IPS DF 6.9 (cell line): ENCODE results near the gene RNLS.

Experiments
- DNase-seq: peaks from one replicate; pipeline ENCODE4 v3.0.0-alpha.2; 2013; ENCODE audit warnings: low read depth, low spot score
- H3K27ac ChIP-seq: one replicate; pipeline ENCODE4 v1.5.1; 2013; ENCODE audit warnings: low read length, control low read depth
- H3K27me3 ChIP-seq: 2 replicates; pipeline ENCODE4 v1.6.1; 2013; ENCODE audit warnings: mild to moderate bottlenecking, low read length; ENCODE audit not compliant: control insufficient read depth, insufficient read depth
- H3K36me3 ChIP-seq: 2 replicates; pipeline ENCODE4 v1.6.1; 2013; ENCODE audit warnings: low read length; ENCODE audit not compliant: control insufficient read depth, insufficient read depth
- H3K4me1 ChIP-seq: 2 replicates; pipeline ENCODE4 v1.6.1; 2013; ENCODE audit warnings: low read length; ENCODE audit not compliant: control insufficient read depth, insufficient read depth
- H3K4me3 ChIP-seq: 2 replicates; pipeline ENCODE4 v1.5.1; 2013; ENCODE audit warnings: mild to moderate bottlenecking, low read length
- H3K9me3 ChIP-seq: 2 replicates; pipeline ENCODE4 v1.6.1; 2013; ENCODE audit warnings: low read length, inconsistent platforms; ENCODE audit not compliant: control insufficient read depth, insufficient read depth
- WGBS: extraction: QIAGEN DNeasy Blood & Tissue Kit; methylation state at CpG from one replicate; pipeline ENCODE4 v1.1.7; 2013; ENCODE audit warnings: mixed read lengths, missing lambda C conversion rate; ENCODE audit not compliant: insufficient read length, insufficient coverage; 5-methylcytosine and 5-hydroxymethylcytosine counted together

RNLS gene

DNA sequence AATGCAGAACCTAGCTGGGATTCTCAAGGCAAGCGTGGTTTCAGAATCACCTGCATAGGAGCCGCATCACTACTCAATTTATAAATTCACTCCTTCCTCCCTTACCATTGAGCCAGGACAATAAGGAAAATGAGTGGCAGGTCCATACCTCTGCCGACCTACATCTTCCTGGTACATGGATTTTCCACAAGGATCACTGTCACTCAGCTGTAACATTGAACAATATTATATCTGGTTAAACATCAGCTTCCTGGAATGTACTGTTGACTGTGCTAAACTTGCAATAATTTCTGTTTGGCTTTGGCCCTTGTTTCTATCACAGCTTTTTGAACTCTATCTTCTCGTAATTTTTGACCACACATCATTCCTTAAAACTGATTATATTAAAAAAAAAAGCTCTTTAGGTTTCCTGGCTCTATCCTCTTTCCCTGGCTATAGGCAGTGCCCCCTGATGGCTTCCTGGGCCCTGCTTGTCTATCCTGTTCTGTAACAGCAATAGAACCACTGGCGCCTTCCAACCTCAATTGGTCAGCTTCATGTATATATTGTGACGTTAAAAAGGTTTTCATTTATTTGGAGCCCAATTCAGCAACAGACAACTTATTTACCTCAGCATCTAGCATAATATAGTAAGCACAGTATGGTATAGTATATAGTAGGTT, 59.2 kb downstream of the RNLS start:
- no peak overlapping the region for H3K27ac ChIP-seq
- WGBS = no CpG with 5 or more reads among the region's 6 CpGs
- no peak overlapping the region for H3K4me3 ChIP-seq

DNA sequence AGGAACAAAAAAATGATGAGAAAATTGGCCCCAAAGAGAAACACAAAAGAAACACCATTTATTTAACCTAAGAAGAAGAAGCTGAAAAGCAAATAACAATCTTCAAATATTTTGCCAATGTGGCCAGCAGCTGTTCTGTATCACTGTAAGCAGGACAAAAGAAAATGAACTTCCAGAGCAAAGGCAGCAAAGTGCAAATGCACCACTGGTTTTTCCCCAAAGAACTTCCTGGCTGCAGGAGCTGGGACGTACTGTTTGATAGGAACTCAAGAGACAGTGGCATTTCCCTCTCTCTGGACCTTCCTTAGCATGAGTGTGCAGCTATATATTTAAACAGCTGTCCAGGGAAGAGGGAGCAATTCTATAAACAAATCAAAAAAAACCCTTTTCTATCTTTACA, 60.4 kb downstream of the RNLS start:
- no peaks in the 10 kb centered on the region for H3K27me3 ChIP-seq
- H3K4me3 ChIP-seq = no peak overlapping the region
- peaks cover 2% of the 10 kb centered on the region; the same call in 1 of the 2 replicates for H3K4me1 ChIP-seq
- no peak for DNase-seq
- no peaks in the 10 kb centered on the region for H3K36me3 ChIP-seq
- no peaks in the 10 kb centered on the region for H3K9me3 ChIP-seq
- no CpG with 5 or more reads among the region's 1 CpG for WGBS
- H3K27ac ChIP-seq = no peak overlapping the region

More for the DNA sequence above, 59.2 kb downstream of the RNLS start:
- DNase-seq = no peak
- H3K27me3 ChIP-seq = no peaks in the 10 kb centered on the region
- H3K4me1 ChIP-seq = peaks cover 2% of the 10 kb centered on the region; the same call in 1 of the 2 replicates
- H3K36me3 ChIP-seq = no peaks in the 10 kb centered on the region
- no peaks in the 10 kb centered on the region for H3K9me3 ChIP-seq

DNA sequence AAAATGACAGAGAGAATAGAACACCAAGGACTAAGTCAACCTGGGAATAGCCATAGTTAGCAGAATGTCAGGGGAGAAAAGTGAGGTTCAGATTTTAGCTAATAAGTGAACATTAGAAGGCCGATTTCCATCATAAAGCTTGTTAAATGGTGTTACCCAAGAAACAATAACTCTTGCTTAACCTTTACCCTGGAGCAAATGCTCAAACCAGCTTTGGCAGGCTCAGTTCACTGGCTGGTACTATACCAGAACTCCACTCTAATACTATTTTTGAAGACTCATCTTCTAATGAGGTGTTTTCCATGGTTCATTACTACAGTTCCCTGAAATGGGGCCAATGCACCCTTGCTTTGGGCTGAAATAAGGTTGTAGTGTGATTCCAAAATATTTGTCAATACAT, 61.3 kb downstream of the RNLS start:
- WGBS = no CpG with 5 or more reads among the region's 1 CpG

DNA sequence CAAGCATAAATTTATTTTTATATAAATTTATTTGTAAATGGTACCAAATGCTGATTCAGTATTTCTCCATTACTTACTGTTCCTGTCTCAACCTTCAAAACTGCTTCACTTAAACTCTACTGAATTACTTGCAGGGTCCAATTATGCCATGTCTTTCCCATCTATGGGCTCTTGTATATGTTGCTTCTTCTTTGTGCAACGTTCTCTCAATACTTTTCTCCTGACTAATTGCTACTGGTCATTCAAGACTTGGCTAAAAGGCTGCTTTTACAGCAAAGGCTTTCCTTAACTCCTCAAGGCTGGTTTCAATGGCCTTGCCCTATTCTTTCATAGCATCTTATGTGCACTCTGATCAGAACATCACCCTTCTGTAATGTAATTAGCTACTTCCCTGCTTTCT, 67.9 kb downstream of the RNLS start:
- H3K27ac ChIP-seq = no peak overlapping the region
- H3K36me3 ChIP-seq = no peaks in the 10 kb centered on the region
- H3K4me3 ChIP-seq = no peak overlapping the region
- no peaks in the 10 kb centered on the region for H3K27me3 ChIP-seq
- no peaks in the 10 kb centered on the region for H3K4me1 ChIP-seq
- no peaks in the 10 kb centered on the region for H3K9me3 ChIP-seq
- WGBS = no CpG with 5 or more reads among the region's 1 CpG
- no peak for DNase-seq

More for the DNA sequence above, 61.3 kb downstream of the RNLS start:
- no peak overlapping the region for H3K27ac ChIP-seq
- H3K36me3 ChIP-seq = no peaks in the 10 kb centered on the region
- DNase-seq = no peak
- H3K4me1 ChIP-seq = peaks cover 2% of the 10 kb centered on the region; the same call in 1 of the 2 replicates
- H3K9me3 ChIP-seq = no peaks in the 10 kb centered on the region
- no peak overlapping the region for H3K4me3 ChIP-seq
- H3K27me3 ChIP-seq = no peaks in the 10 kb centered on the region

DNA sequence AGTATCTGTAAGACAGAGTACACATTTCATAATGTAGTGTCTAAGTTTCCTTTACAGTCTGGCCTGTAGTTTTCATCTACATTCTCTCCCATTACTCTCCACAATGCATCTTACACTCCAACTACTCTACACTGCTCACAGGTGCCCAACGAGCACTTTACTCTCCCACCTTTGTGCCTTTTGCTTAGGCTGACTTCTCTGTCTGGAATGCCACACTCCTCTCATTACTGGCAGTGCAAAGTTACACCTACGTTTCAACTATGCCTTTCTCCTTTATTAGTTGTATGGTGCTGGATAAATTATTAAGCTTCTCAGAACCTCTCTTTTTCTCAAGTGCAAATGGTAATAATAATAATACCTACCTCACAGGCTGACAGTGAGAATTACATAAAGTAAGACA, 70.5 kb downstream of the RNLS start:
- no CpG with 5 or more reads among the region's 2 CpGs for WGBS
- H3K4me3 ChIP-seq = no peak overlapping the region
- H3K36me3 ChIP-seq = no peaks in the 10 kb centered on the region
- no peaks in the 10 kb centered on the region for H3K27me3 ChIP-seq
- no peaks in the 10 kb centered on the region for H3K4me1 ChIP-seq
- H3K9me3 ChIP-seq = no peaks in the 10 kb centered on the region
- no peak overlapping the region for H3K27ac ChIP-seq
- no peak for DNase-seq

DNA sequence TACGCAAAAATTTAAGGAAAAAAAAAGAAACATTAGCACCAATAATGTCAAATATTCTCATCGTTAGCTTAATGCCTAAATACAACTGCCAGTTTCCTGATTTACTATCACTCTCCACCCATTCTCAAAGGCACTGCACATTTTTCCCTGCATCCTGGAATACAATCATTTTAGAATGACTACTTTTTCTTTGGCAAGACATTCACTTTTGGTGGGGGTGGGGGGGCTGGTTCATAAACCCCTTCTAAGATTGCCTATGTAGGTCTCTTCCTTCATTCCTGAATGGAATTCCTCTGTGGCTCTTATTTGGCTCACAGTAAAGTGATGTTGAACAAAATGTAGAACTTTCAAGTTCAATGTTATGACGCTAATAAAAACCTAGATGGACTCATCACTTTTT, 74.3 kb downstream of the RNLS start:
- no peak overlapping the region for H3K27ac ChIP-seq
- no peaks in the 10 kb centered on the region for H3K9me3 ChIP-seq
- H3K36me3 ChIP-seq = no peaks in the 10 kb centered on the region
- H3K4me3 ChIP-seq = no peak overlapping the region
- H3K4me1 ChIP-seq = no peaks in the 10 kb centered on the region
- no peaks in the 10 kb centered on the region for H3K27me3 ChIP-seq
- no peak for DNase-seq
- no CpG with 5 or more reads among the region's 3 CpGs for WGBS

DNA sequence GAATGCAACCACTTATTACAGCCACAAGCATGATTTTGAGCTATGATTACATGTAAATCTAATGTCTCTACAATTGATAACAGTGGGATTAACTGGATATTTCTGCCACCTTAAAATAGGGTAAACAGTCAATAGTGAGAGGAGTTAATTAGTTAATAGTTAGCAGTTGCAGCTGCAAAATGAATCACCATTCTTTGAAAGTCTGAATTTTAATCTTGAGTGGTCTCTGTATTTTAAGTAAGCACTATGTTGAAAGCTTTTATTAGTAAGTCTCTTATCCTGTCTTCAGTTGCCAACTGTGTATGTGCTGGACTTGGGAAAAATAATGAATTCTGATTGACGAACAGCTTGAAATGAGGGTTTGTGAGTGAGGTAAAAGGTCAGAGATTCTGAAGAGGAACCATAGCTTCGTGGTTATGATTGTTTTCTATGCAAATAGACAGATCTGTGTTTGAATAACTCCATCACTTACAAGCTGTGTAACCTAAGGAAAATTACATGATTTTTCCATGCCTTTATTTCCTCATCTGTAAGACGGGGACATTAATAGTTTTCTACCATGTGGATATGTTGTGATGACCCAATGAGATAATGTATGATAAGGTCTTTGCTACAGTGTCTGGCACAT, 75.2 kb downstream of the RNLS start:
- no peak overlapping the region for H3K27ac ChIP-seq
- H3K27me3 ChIP-seq = no peaks in the 10 kb centered on the region
- no peaks in the 10 kb centered on the region for H3K36me3 ChIP-seq
- WGBS = no CpG with 5 or more reads among the region's 3 CpGs
- DNase-seq = no peak
- no peaks in the 10 kb centered on the region for H3K4me1 ChIP-seq
- H3K9me3 ChIP-seq = no peaks in the 10 kb centered on the region
- H3K4me3 ChIP-seq = no peak overlapping the region

DNA sequence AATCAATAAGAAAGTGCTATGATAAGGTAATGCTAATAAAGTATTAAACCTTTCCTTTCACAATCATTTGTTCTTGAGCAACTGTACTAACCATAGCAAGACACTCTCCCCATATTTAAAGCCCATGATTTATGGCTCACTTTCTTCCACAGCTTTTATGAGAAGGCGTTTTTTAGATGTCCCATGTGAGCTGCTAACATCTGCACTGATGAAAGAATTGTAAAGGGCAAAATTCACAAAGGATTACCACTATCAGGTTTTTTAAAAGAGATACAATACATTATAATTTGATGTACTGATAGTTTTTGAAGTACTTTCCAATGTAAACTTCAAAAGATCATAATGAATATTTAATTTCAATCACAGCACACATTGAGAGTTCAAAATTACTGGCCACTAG, 75.7 kb downstream of the RNLS start:
- DNase-seq = no peak
- no CpG with 5 or more reads among the region's 1 CpG for WGBS
- no peaks in the 10 kb centered on the region for H3K36me3 ChIP-seq
- H3K9me3 ChIP-seq = no peaks in the 10 kb centered on the region
- no peak overlapping the region for H3K27ac ChIP-seq
- H3K4me3 ChIP-seq = no peak overlapping the region
- H3K4me1 ChIP-seq = no peaks in the 10 kb centered on the region
- H3K27me3 ChIP-seq = no peaks in the 10 kb centered on the region

DNA sequence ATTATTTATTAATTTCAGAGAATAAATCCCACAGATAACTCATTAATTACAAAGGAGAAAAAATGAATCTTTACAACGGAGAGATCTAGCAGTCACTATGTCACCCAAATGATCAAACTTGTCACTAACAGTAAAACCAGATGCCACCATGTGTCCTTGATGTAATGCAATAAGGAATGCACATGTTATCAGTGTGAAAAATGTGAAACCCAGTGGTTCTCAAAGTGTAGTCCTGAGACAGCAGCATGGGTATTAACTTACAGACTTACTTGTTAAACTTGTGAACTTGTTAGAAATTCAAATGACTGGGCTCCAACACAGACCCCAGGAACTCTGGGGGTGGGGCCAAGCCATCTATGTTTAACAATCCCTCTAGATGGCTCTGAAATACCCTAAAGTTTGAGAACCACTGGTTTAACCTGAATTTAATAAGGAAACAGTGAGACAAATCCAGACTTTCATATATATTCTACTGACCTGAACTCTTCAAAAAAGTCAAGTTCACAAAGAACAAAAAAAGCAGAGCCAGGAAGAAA, 77.4 kb downstream of the RNLS start:
- Histone ChIP-seq H3K36me3 (no peaks in the 10 kb centered on the region), H3K4me3 (no peak overlapping the region), H3K27ac (no peak overlapping the region), H3K4me1 (no peaks in the 10 kb centered on the region), H3K9me3 (no peaks in the 10 kb centered on the region), H3K27me3 (no peaks in the 10 kb centered on the region)
- no CpG with 5 or more reads among the region's 1 CpG for WGBS
- DNase-seq = no peak

DNA sequence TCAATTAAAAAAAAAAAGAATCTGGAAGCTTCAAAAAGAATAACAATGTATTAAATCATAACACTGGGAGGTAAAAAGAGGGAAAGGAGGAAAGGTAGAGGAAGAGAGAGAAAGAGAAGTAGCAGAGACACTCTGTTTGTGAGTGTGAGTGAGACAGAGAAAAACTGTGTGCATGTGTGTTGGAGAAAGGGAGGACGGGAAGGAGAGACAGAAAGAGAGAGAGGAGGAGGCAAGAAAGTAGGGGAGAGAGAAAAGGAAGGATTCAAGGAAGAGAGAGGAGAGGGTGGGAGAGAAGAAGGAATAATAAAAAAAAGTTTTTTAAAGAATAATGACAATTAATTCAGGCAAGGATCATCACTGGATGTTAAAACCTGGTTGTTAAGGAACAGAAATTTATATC, 77.9 kb downstream of the RNLS start:
- no CpG with 5 or more reads among the region's 1 CpG for WGBS
- Histone ChIP-seq H3K36me3 (no peaks in the 10 kb centered on the region), H3K9me3 (no peaks in the 10 kb centered on the region), H3K4me3 (no peak overlapping the region), H3K4me1 (no peaks in the 10 kb centered on the region), H3K27me3 (no peaks in the 10 kb centered on the region), H3K27ac (no peak overlapping the region)
- DNase-seq = no peak

DNA sequence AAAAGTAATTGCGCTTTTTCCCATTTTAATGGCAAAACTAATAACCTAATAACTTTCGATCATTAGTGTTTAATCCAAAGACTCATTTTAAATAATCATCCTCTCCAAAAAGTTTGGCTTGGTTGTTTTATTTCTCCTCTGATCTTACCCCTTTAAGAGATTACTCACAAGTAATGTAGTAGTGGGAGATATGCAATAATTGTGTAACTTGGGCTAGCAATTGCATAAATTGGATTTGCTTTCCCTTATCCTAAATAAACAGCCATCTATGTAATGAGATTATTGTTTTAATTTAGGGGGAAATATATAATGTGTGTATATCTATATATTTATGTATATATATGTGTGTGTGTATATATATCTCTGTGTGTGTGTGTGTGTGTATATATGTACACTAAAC, 82.5 kb downstream of the RNLS start:
- Histone ChIP-seq H3K36me3 (no peaks in the 10 kb centered on the region), H3K27ac (no peak overlapping the region), H3K9me3 (no peaks in the 10 kb centered on the region), H3K27me3 (no peaks in the 10 kb centered on the region), H3K4me1 (no peaks in the 10 kb centered on the region), H3K4me3 (no peak overlapping the region)
- WGBS = no CpG with 5 or more reads among the region's 2 CpGs
- DNase-seq = no peak
